ENCODE measurements around the gene CNIH2.

CNIH2 gene

DNA sequence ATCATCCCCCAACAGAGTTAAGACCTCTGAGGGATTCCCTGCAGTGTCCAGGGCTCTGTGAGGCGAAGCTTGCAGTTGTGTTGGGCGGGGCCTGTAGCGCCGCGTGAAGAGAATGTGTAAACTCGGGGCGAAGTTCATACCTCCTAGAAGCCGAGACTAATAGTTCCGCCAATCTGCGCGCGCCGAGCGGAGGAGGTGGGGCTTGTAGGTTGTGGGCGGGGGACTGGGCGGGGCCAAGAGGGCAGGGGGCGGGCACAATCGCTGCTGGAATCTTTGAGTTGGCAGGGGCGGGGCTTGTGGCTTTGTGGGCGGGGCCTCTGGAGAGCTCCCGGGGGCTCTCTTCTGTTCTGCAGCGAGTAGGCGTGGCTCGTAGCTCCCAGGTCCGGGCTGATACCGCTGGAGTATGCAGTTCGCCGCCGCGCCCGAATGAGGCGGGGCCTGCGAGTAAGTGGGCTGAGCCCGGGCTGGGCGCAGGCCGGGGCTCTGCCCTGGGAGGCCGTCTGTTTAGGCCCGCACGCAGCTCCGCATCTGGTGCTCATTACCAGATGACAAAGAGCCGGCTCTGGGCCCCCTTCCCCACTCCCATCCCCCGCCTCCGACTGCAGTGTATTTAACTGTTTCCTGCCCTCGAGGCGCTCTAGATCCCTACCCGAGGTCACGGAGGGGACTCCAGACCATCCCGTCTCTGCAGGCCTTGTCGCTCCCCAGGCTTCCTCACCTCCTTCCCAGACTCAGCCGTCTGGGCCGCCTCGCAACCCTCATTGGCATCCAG, 34.8 kb downstream of the CNIH2 start:
- Histone ChIP-seq H3K4me1 (ENCODE audit: control insufficient read depth, insufficient read depth, low read length) (peaks cover 27% of the 10 kb centered on the region), H3K27me3 (ENCODE audit: control insufficient read depth, insufficient read depth, low read length) (peaks cover 21% of the 10 kb centered on the region), H3K9ac (ENCODE audit: low read depth, low read length) (peak overlapping the region; percentile 77), H3K36me3 (ENCODE audit: insufficient read depth, low read length) (no peaks in the 10 kb centered on the region), H3K4me2 (ENCODE audit: low read length) (peak overlapping the region; percentile 96), H3K9me3 (replicated peaks; ENCODE audit: low read length) (no peaks in the 10 kb centered on the region), H3K4me3 (ENCODE audit: low read length) (peak overlapping the region; percentile 78)

DNA sequence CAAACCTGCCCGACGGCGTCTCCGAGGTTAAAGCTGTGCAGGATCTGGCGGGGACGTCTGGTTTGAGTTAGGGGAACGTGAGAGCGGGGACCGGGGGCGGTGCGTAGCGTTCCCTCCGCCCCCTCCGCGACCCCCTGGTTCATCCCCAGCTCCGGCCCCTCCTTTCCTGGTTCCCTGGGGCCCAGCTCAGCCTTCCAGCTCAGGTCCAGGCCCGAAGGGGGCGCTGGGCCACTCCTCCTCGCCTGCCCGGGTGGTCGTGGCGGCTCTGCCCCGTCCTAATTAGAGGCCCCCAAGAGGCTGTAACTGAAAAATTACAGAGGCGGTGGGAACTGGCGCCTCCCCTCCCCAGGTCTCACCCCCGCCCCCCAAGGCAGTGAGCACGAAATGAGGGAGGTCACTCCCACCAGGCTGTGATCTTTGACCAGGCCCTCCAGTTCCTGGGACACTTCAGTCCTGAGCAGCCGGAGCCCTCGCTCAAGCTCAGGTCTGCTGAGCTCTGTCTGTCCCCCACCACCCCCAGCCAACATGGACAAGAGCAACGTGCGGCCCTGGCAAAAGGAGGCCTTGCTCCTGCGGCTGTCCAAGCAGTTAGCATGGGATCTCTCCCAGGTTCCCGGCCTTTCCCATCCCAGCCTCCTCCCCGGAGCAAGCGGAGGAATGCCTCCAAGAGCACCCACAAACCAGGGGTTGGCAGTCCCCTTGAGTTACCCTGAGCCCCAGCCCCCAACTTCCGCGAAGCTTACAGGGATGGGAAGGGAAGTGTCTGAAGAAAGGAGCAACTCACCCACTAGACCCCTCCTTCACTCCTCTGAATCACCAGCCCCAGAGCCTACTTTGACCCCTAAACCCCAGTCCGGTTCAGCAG, 35.6 kb downstream of the CNIH2 start:
- Histone ChIP-seq H3K27me3 (ENCODE audit: control insufficient read depth, insufficient read depth, low read length) (peaks cover 20% of the 10 kb centered on the region), H3K4me2 (ENCODE audit: low read length) (peak overlapping the region; percentile 66), H3K36me3 (ENCODE audit: insufficient read depth, low read length) (no peaks in the 10 kb centered on the region), H3K4me3 (ENCODE audit: low read length) (peak overlapping the region; percentile 38), H3K9ac (ENCODE audit: low read depth, low read length) (peak overlapping the region; percentile 43), H3K9me3 (replicated peaks; ENCODE audit: low read length) (no peaks in the 10 kb centered on the region), H3K4me1 (ENCODE audit: control insufficient read depth, insufficient read depth, low read length) (peaks cover 35% of the 10 kb centered on the region)

- Histone ChIP-seq H3K9me3 (replicated peaks; ENCODE audit: low read length) (no peaks in the 10 kb centered on the region), H3K9ac (ENCODE audit: low read depth, low read length) (no peak overlapping the region), H3K4me3 (ENCODE audit: low read length) (no peak overlapping the region), H3K27me3 (ENCODE audit: control insufficient read depth, insufficient read depth, low read length) (peaks cover 17% of the 10 kb centered on the region), H3K4me1 (ENCODE audit: control insufficient read depth, insufficient read depth, low read length) (peaks cover 41% of the 10 kb centered on the region), H3K36me3 (ENCODE audit: insufficient read depth, low read length) (no peaks in the 10 kb centered on the region), H3K4me2 (ENCODE audit: low read length) (no peak overlapping the region)
These were observed 36.2 kb downstream of the CNIH2 start for GRCh38 chr11:66314186-66314501.

- Histone ChIP-seq H3K4me1 (ENCODE audit: control insufficient read depth, insufficient read depth, low read length) (peaks cover 41% of the 10 kb centered on the region), H3K9ac (ENCODE audit: low read depth, low read length) (no peak overlapping the region), H3K9me3 (replicated peaks; ENCODE audit: low read length) (no peaks in the 10 kb centered on the region), H3K27me3 (ENCODE audit: control insufficient read depth, insufficient read depth, low read length) (peaks cover 11% of the 10 kb centered on the region), H3K36me3 (ENCODE audit: insufficient read depth, low read length) (no peaks in the 10 kb centered on the region), H3K4me2 (ENCODE audit: low read length) (no peak overlapping the region), H3K4me3 (ENCODE audit: low read length) (no peak overlapping the region)
These were observed 36.9 kb downstream of the CNIH2 start for GRCh38 chr11:66314561-66315497.

DNA sequence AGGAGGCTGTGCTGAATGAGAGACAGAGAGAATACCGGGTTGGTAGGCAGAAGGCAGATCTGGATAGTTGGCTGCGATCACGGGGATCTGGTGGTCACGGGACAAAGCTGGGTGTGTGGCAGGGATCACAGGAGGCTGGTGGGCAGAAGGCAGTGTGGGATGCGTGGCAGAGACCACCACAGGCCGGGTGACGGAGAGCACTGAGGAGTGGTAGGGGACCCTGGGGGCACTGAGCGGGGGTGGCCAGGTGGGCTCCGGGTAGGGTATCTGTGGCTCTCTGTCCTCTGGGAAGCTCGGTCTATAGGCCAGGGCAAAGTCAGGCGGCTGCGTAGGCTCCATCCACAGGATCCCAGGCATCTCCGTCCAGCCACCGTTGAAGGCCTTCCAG, 37.5 kb downstream of the CNIH2 start:
- no peak overlapping the region for H3K4me2 ChIP-seq (ENCODE audit: low read length)
- peaks cover 41% of the 10 kb centered on the region for H3K4me1 ChIP-seq (ENCODE audit: control insufficient read depth, insufficient read depth, low read length)
- peaks cover 9% of the 10 kb centered on the region for H3K27me3 ChIP-seq (ENCODE audit: control insufficient read depth, insufficient read depth, low read length)
- no peaks in the 10 kb centered on the region for H3K36me3 ChIP-seq (ENCODE audit: insufficient read depth, low read length)
- H3K9ac ChIP-seq (ENCODE audit: low read depth, low read length) = no peak overlapping the region
- H3K9me3 ChIP-seq (replicated peaks; ENCODE audit: low read length) = no peaks in the 10 kb centered on the region
- no peak overlapping the region for H3K4me3 ChIP-seq (ENCODE audit: low read length)

DNA sequence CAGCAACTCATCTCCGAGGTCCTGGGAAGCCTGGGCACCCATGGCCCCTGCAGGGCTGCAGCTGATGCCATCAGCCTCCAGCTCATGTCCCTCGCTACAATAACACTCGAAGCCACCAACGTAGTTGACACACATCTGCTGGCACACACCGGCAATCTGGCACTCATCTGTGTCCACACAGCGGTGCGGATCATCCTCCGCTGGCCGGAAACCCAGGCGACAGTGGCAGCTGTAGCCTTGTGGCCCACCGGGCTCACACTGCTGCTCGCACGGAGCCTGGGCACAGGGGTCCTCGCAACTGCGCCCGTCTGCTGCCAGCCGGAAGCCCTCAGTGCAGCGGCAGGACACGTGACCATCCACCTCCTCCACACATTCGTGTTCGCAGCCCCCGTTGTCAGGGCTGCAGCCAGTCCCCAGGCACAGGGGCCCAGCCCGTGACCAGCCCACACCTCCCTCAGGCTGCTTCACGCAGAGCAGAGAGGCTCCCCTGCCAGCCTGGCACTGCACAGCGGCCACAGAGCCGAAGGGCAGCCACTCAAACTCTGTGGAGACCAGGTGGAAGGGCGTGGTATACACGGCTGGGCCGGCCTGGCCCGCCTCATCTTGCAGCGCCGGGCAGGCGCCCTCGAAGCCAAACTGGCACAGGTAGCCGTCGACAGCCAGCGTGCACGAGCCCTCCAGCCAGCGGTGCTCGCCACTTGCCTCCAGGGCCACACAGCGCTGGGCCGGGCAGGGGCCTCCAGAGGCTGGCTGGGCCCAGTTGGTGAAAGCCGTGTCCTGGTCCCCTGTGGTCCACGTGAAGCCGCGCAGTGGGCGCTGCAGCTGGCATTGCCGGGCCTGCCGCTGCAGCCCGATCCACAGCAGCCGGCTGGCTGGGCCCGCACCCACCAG, 38.2 kb downstream of the CNIH2 start:
- Histone ChIP-seq H3K4me2 (ENCODE audit: low read length) (peak overlapping the region; percentile 56), H3K36me3 (ENCODE audit: insufficient read depth, low read length) (no peaks in the 10 kb centered on the region), H3K4me3 (ENCODE audit: low read length) (no peak overlapping the region), H3K4me1 (ENCODE audit: control insufficient read depth, insufficient read depth, low read length) (peaks cover 41% of the 10 kb centered on the region), H3K9me3 (replicated peaks; ENCODE audit: low read length) (no peaks in the 10 kb centered on the region), H3K27me3 (ENCODE audit: control insufficient read depth, insufficient read depth, low read length) (peaks cover 9% of the 10 kb centered on the region), H3K9ac (ENCODE audit: low read depth, low read length) (no peak overlapping the region)

DNA sequence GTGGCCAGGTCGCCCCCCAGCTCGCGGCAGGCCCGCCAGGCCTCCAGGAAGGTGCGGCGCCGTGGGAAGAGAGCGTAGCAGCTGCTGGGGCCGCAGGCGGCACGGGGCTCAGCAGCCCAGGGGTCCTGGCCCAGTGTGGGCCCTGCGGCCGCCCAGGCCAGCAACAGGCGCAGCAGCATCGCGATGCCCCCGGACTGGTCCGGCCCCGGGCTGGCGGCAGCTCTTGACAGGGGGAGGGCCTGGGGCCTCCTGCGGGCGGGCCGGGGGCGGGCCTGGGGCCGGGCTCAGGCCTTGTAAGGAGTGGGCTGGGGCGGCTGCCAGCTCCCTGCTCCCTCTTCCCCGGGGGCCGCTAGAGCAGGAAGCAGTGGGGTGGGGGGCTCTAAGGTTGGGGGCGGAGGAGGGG, 38.9 kb downstream of the CNIH2 start, which contains the start of gene CD248:
Gene CD248, minus strand, starts transcription at position 196 of the 403 bp plus-strand sequence. Its CDS starts 17 bp downstream, at position 179.
- peaks cover 9% of the 10 kb centered on the region for H3K27me3 ChIP-seq (ENCODE audit: control insufficient read depth, insufficient read depth, low read length)
- no peaks in the 10 kb centered on the region for H3K9me3 ChIP-seq (replicated peaks; ENCODE audit: low read length)
- no peak within 1 kb of the TSS for H3K9ac ChIP-seq (ENCODE audit: low read depth, low read length)
- H3K4me3 ChIP-seq (ENCODE audit: low read length) = no peak within 1 kb of the TSS
- no peaks in the 10 kb centered on the region for H3K36me3 ChIP-seq (ENCODE audit: insufficient read depth, low read length)
- H3K4me2 ChIP-seq (ENCODE audit: low read length) = peak within 1 kb of the TSS; percentile 56
- peaks cover 41% of the 10 kb centered on the region for H3K4me1 ChIP-seq (ENCODE audit: control insufficient read depth, insufficient read depth, low read length)

DNA sequence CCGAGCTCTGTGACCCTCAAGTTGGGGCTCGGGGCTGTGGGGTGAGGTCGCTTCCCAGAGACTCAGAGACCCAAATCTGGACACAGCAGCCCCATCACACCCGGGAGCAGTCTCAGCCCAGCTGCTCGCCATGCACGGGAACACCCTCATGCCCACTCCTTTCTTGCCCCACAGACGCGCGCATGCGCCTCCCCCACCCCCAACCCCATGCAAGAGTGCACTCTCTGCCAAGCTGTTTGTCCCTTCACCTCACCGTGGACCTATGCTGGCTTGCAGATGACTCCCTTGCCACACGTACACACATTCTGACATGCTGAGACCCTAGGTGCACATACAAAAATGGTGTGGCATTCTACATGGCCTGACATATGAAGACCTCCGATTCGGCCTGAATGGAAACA, 39.3 kb downstream of the CNIH2 start:
- Histone ChIP-seq H3K4me2 (ENCODE audit: low read length) (no peak overlapping the region), H3K9me3 (replicated peaks; ENCODE audit: low read length) (no peaks in the 10 kb centered on the region), H3K4me1 (ENCODE audit: control insufficient read depth, insufficient read depth, low read length) (peaks cover 41% of the 10 kb centered on the region), H3K9ac (ENCODE audit: low read depth, low read length) (no peak overlapping the region), H3K4me3 (ENCODE audit: low read length) (no peak overlapping the region), H3K36me3 (ENCODE audit: insufficient read depth, low read length) (no peaks in the 10 kb centered on the region), H3K27me3 (ENCODE audit: control insufficient read depth, insufficient read depth, low read length) (peaks cover 9% of the 10 kb centered on the region)

GRCh38 chr11:66317723-66318599, 40.0 kb downstream of the CNIH2 start:
- Histone ChIP-seq H3K4me1 (ENCODE audit: control insufficient read depth, insufficient read depth, low read length) (peaks cover 40% of the 10 kb centered on the region), H3K27me3 (ENCODE audit: control insufficient read depth, insufficient read depth, low read length) (peaks cover 9% of the 10 kb centered on the region), H3K4me2 (ENCODE audit: low read length) (no peak overlapping the region), H3K9ac (ENCODE audit: low read depth, low read length) (no peak overlapping the region), H3K4me3 (ENCODE audit: low read length) (no peak overlapping the region), H3K36me3 (ENCODE audit: insufficient read depth, low read length) (no peaks in the 10 kb centered on the region), H3K9me3 (replicated peaks; ENCODE audit: low read length) (no peaks in the 10 kb centered on the region)

DNA sequence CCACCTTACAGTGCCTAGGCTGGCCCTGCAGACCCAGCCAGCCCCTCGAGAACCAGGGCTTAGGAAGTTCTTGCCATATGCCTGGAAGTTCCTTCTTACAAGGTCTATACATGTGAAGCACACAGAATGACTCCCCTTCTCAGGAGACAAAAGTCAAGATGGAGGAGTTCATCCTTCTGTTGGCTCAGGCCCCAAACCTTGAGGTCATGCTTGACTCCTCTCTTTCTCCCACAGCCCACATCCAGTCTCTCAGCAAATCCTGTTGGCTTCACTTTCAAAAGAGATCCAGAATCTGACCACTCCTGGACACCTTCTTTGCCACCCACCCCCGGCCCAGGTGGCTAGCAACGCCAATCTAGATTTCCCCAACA, 40.6 kb downstream of the CNIH2 start:
- H3K4me1 ChIP-seq (ENCODE audit: control insufficient read depth, insufficient read depth, low read length) = peaks cover 34% of the 10 kb centered on the region
- no peak overlapping the region for H3K4me3 ChIP-seq (ENCODE audit: low read length)
- H3K9ac ChIP-seq (ENCODE audit: low read depth, low read length) = no peak overlapping the region

More for the DNA sequence above, 40.6 kb downstream of the CNIH2 start:
- H3K4me2 ChIP-seq (ENCODE audit: low read length) = no peak overlapping the region
- H3K9me3 ChIP-seq (replicated peaks; ENCODE audit: low read length) = no peaks in the 10 kb centered on the region
- H3K36me3 ChIP-seq (ENCODE audit: insufficient read depth, low read length) = no peaks in the 10 kb centered on the region
- H3K27me3 ChIP-seq (ENCODE audit: control insufficient read depth, insufficient read depth, low read length) = peaks cover 9% of the 10 kb centered on the region

All from skeletal muscle satellite cell (primary cell).